GF-D8 (cell line): ENCODE data around the gene ELOVL5.
A peak's percentile ranks its signal among the peaks of the same experiment; 100 is the strongest.
"Not testable (repeated sequence)": the region's sequence is repeated elsewhere in the genome, so short reads cannot be mapped to it uniquely, and the experiment has no call there.

Source experiments
- DNase-seq: peaks from one replicate; lab custom pipeline; 2025; lab: John Stamatoyannopoulos, UW

The ELOVL5 gene

GRCh38 chr6:53328375-53328774, 20.4 kb downstream of the ELOVL5 start:
- DNase-seq, result no peak

GRCh38 chr6:53327017-53327395, 21.7 kb downstream of the ELOVL5 start:
- no peak for DNase-seq

GRCh38 chr6:53326372-53327016, 22.3 kb downstream of the ELOVL5 start:
- no peak for DNase-seq

- no peak for DNase-seq
Observed at GRCh38 chr6:53325785-53326184, 23.0 kb downstream of the ELOVL5 start.

GRCh38 chr6:53322188-53323029, 26.3 kb downstream of the ELOVL5 start:
- no peak for DNase-seq

GRCh38 chr6:53321701-53322100, 27.0 kb downstream of the ELOVL5 start:
- no peak for DNase-seq

- no peak for DNase-seq
Observed at GRCh38 chr6:53320964-53321363, 27.8 kb downstream of the ELOVL5 start.

- DNase-seq, result no peak
Observed at GRCh38 chr6:53318429-53318828, 30.3 kb downstream of the ELOVL5 start.

GRCh38 chr6:53317861-53318260, 30.9 kb downstream of the ELOVL5 start:
- no peak for DNase-seq

- not testable (repeated sequence) for DNase-seq
Observed at GRCh38 chr6:53317299-53317698, 31.5 kb downstream of the ELOVL5 start.

- DNase-seq, result no peak
Observed at GRCh38 chr6:53316142-53316541, 32.6 kb downstream of the ELOVL5 start.

GRCh38 chr6:53315086-53315724, 33.5 kb downstream of the ELOVL5 start:
- DNase-seq, result no peak

GRCh38 chr6:53313784-53314400, 34.9 kb downstream of the ELOVL5 start:
- peak; percentile 45 for DNase-seq

GRCh38 chr6:53312355-53312754, 36.4 kb downstream of the ELOVL5 start:
- peak; percentile 46 for DNase-seq

- no peak for DNase-seq
Observed at GRCh38 chr6:53311586-53311935, 37.2 kb downstream of the ELOVL5 start.

GRCh38 chr6:53310771-53311585, 37.8 kb downstream of the ELOVL5 start:
- DNase-seq, result no peak

GRCh38 chr6:53309901-53310300, 38.8 kb downstream of the ELOVL5 start:
- DNase-seq, result peak; percentile 52

- peak; percentile 65 for DNase-seq
Observed at GRCh38 chr6:53309059-53309900, 39.5 kb downstream of the ELOVL5 start.

- DNase-seq, result no peak
Observed at GRCh38 chr6:53306819-53307347, 41.9 kb downstream of the ELOVL5 start.

- not testable (repeated sequence) for DNase-seq
Observed at GRCh38 chr6:53306217-53306616, 42.5 kb downstream of the ELOVL5 start.
